MM.1S (cell line): ENCODE measurements around the gene CHGA.

Experiments
- DNase-seq: peaks from one replicate; pipeline ENCODE4 v3.0.0-alpha.2; 2015
- H2AFZ ChIP-seq: fragments of 300-600 bp; sonication (generic); 2 replicates; pipeline ENCODE4 v1.6.0; 2016; ENCODE audit warnings: antibody characterized with exemption, low read length
- H3F3A ChIP-seq: fragments of 300-600 bp; sonication (generic); 2 replicates; pipeline ENCODE4 v1.6.1; 2016; ENCODE audit warnings: mild to moderate bottlenecking, antibody characterized with exemption, low read length, moderate library complexity, mixed read lengths; ENCODE audit not compliant: insufficient read depth
- H3K27ac ChIP-seq: fragments of 300-600 bp; sonication (generic); 2 replicates; pipeline ENCODE4 v1.5.1; 2016; ENCODE audit warnings: mild to moderate bottlenecking, low read length
- H3K27me3 ChIP-seq: fragments of 300-600 bp; sonication (generic); replicated peaks from 2 replicates; pipeline ENCODE4 v1.6.0; 2016; ENCODE audit warnings: low read length; ENCODE audit not compliant: insufficient read depth
- H3K36me3 ChIP-seq: fragments of 300-600 bp; sonication (generic); replicated peaks from 2 replicates; pipeline ENCODE4 v1.6.1; 2016; ENCODE audit warnings: mild to moderate bottlenecking, low read length, mixed read lengths; ENCODE audit not compliant: insufficient read depth
- H3K4me1 ChIP-seq: fragments of 300-600 bp; sonication (generic); 2 replicates; pipeline ENCODE4 v1.6.1; 2016; ENCODE audit warnings: low read length, mixed read lengths
- H3K4me2 ChIP-seq: fragments of 300-600 bp; sonication (generic); 2 replicates; pipeline ENCODE4 v1.6.0; 2016; ENCODE audit warnings: low read depth, low read length
- H3K4me3 ChIP-seq: fragments of 300-600 bp; sonication (generic); 2 replicates; pipeline ENCODE4 v1.5.1; 2016; ENCODE audit warnings: low read length, mixed read lengths
- H3K79me2 ChIP-seq: fragments of 300-600 bp; sonication (generic); 2 replicates; pipeline ENCODE4 v1.6.1; 2016; ENCODE audit warnings: mixed run types, low read length, mixed read lengths
- H3K9ac ChIP-seq: fragments of 300-600 bp; sonication (generic); 2 replicates; pipeline ENCODE4 v1.6.1; 2016; ENCODE audit warnings: low read length, mixed read lengths
- H3K9me2 ChIP-seq: fragments of 300-600 bp; sonication (generic); replicated peaks from 2 replicates; pipeline ENCODE4 v1.6.1; 2016; ENCODE audit warnings: mild to moderate bottlenecking, low read length, mixed read lengths; ENCODE audit not compliant: insufficient read depth
- H3K9me3 ChIP-seq: fragments of 300-600 bp; sonication (generic); replicated peaks from 2 replicates; pipeline ENCODE4 v1.6.1; 2016; ENCODE audit warnings: mild to moderate bottlenecking, low read length, mixed read lengths; ENCODE audit not compliant: insufficient read depth
- H4K20me1 ChIP-seq: fragments of 300-600 bp; sonication (generic); 2 replicates; pipeline ENCODE4 v1.6.1; 2016; ENCODE audit warnings: mild to moderate bottlenecking, low read length, moderate library complexity, mixed read lengths; ENCODE audit not compliant: insufficient read depth
- EZH2 ChIP-seq: fragments of 300-600 bp; sonication (generic); optimal IDR thresholded peaks from 2 replicates; pipeline ENCODE3; 2017; ENCODE audit warnings: low read depth, mild to moderate bottlenecking, antibody characterized with exemption, low read length, mixed read lengths
- EZH2phosphoT487 ChIP-seq: fragments of 300-600 bp; sonication (generic); IDR thresholded peaks from 2 replicates; pipeline ENCODE4 v1.6.1; 2018; ENCODE audit warnings: antibody characterized with exemption, low read length
- TF ChIP-seq, protein P1 (sequence below): fragments of 300-600 bp; sonication (generic); IDR thresholded peaks from 2 replicates; pipeline ENCODE4 v1.5.1; 2016; ENCODE audit warnings: antibody characterized with exemption, low read length, mixed read lengths

The CHGA gene

GRCh38 chr14:92959761-92960680, 37.1 kb downstream of the CHGA start:
- Histone ChIP-seq H3K9me3 (no peaks in the 10 kb centered on the region), H3K79me2 (no peaks in the 10 kb centered on the region), H3K4me3 (no peak overlapping the region), H2AFZ (no peak overlapping the region), H3F3A (no peaks in the 10 kb centered on the region), H3K27ac (no peak overlapping the region), H3K4me1 (no peaks in the 10 kb centered on the region), H3K9me2 (no peaks in the 10 kb centered on the region), H3K9ac (no peak overlapping the region), H3K27me3 (no peaks in the 10 kb centered on the region), H3K4me2 (no peak overlapping the region), H3K36me3 (no peaks in the 10 kb centered on the region), H4K20me1 (no peaks in the 10 kb centered on the region)
- TF ChIP-seq, protein P1, sequence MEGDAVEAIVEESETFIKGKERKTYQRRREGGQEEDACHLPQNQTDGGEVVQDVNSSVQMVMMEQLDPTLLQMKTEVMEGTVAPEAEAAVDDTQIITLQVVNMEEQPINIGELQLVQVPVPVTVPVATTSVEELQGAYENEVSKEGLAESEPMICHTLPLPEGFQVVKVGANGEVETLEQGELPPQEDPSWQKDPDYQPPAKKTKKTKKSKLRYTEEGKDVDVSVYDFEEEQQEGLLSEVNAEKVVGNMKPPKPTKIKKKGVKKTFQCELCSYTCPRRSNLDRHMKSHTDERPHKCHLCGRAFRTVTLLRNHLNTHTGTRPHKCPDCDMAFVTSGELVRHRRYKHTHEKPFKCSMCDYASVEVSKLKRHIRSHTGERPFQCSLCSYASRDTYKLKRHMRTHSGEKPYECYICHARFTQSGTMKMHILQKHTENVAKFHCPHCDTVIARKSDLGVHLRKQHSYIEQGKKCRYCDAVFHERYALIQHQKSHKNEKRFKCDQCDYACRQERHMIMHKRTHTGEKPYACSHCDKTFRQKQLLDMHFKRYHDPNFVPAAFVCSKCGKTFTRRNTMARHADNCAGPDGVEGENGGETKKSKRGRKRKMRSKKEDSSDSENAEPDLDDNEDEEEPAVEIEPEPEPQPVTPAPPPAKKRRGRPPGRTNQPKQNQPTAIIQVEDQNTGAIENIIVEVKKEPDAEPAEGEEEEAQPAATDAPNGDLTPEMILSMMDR = no peak
- TF ChIP-seq EZH2phosphoT487 (no peak), EZH2 (no peak)
- no peak for DNase-seq

GRCh38 chr14:92960706-92961566, 38.0 kb downstream of the CHGA start:
- Histone ChIP-seq H3K36me3 (no peaks in the 10 kb centered on the region), H3K79me2 (no peaks in the 10 kb centered on the region), H4K20me1 (no peaks in the 10 kb centered on the region), H3F3A (no peaks in the 10 kb centered on the region), H3K9me2 (no peaks in the 10 kb centered on the region), H3K9ac (no peak overlapping the region), H3K4me2 (no peak overlapping the region), H3K27me3 (no peaks in the 10 kb centered on the region), H3K9me3 (no peaks in the 10 kb centered on the region), H3K4me1 (no peaks in the 10 kb centered on the region), H3K27ac (no peak overlapping the region), H2AFZ (no peak overlapping the region), H3K4me3 (no peak overlapping the region)
- DNase-seq = no peak
- TF ChIP-seq EZH2phosphoT487 = no peak
- TF ChIP-seq EZH2 = no peak
- TF ChIP-seq, protein P1 = no peak

DNA sequence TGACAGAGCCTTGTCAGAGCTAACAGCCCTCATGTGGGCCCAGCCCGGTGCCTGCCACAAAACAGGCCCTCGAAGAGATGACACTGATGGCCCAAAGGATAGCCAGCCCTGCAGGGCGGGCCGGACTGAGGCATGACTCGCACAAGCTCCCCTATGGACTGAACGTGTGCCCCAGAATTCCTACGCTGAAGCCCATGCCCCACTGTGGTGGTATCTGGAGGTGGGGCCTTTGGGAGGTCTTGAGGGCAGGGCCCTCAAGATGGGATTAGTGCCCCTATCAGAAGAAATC, 38.6 kb downstream of the CHGA start:
- Histone ChIP-seq H3K27ac (no peak overlapping the region), H3K4me1 (no peaks in the 10 kb centered on the region), H4K20me1 (no peaks in the 10 kb centered on the region), H3F3A (no peaks in the 10 kb centered on the region), H3K4me2 (no peak overlapping the region), H2AFZ (no peak overlapping the region), H3K36me3 (no peaks in the 10 kb centered on the region), H3K79me2 (no peaks in the 10 kb centered on the region), H3K9ac (no peak overlapping the region), H3K27me3 (no peaks in the 10 kb centered on the region), H3K4me3 (no peak overlapping the region), H3K9me2 (no peaks in the 10 kb centered on the region), H3K9me3 (no peaks in the 10 kb centered on the region)
- DNase-seq = no peak
- no peak for TF ChIP-seq EZH2phosphoT487
- no peak for TF ChIP-seq EZH2
- TF ChIP-seq, protein P1 = no peak
